ENCODE results near the gene P3H3.

P3H3 gene

GRCh38 chr12:6799147-6799546 is 29.1 kb upstream of the P3H3 start:
- in situ Hi-C loops (cut with MboI; ENCODE audit: low pct_unique_long_range_greater_than_20kb, low sequenced_read_pairs, unreplicated experiment), result no loop called here
- no peak for DNase-seq (ENCODE audit: low spot score)
- TF ChIP-seq, protein P1, sequence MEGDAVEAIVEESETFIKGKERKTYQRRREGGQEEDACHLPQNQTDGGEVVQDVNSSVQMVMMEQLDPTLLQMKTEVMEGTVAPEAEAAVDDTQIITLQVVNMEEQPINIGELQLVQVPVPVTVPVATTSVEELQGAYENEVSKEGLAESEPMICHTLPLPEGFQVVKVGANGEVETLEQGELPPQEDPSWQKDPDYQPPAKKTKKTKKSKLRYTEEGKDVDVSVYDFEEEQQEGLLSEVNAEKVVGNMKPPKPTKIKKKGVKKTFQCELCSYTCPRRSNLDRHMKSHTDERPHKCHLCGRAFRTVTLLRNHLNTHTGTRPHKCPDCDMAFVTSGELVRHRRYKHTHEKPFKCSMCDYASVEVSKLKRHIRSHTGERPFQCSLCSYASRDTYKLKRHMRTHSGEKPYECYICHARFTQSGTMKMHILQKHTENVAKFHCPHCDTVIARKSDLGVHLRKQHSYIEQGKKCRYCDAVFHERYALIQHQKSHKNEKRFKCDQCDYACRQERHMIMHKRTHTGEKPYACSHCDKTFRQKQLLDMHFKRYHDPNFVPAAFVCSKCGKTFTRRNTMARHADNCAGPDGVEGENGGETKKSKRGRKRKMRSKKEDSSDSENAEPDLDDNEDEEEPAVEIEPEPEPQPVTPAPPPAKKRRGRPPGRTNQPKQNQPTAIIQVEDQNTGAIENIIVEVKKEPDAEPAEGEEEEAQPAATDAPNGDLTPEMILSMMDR (IDR thresholded peaks at IDR 0.05; ENCODE audit: extremely low read depth, insufficient read depth, missing control alignments), result no peak

- in situ Hi-C loops (cut with MboI; ENCODE audit: low pct_unique_long_range_greater_than_20kb, low sequenced_read_pairs, unreplicated experiment), result no loop called here
- no peak for DNase-seq (ENCODE audit: low spot score)
- TF ChIP-seq, protein P1 (IDR thresholded peaks at IDR 0.05; ENCODE audit: extremely low read depth, insufficient read depth, missing control alignments), result no peak
Observed at GRCh38 chr12:6807170-6807569, 21.0 kb upstream of the P3H3 start.

DNA sequence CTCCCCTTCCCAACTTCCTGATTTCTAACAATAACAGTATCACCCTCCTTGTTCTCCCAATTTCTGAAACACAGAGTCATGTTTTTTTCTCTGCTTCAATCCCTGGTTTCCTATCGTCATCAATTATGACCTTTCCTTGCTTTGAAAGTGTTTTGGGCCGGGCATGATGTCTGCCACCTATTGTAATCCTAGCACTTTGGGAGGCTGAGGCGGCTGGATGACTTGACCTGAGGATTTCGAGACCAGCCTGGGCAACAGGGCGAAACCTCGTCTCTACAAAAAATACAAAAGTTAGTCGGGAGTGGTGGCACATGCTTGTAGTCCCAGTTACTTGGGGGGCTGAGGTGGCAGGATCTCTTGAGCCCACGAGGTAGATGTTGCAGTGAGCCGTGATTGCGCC is 19.2 kb upstream of the P3H3 start:
- TF ChIP-seq, protein P1 (IDR thresholded peaks at IDR 0.05; ENCODE audit: extremely low read depth, insufficient read depth, missing control alignments), result no peak
- DNase-seq (ENCODE audit: low spot score), result no peak
- in situ Hi-C loops (cut with MboI; ENCODE audit: low pct_unique_long_range_greater_than_20kb, low sequenced_read_pairs, unreplicated experiment), result no loop called here

GRCh38 chr12:6810758-6811157 is 17.4 kb upstream of the P3H3 start:
- TF ChIP-seq, protein P1 (IDR thresholded peaks at IDR 0.05; ENCODE audit: extremely low read depth, insufficient read depth, missing control alignments), result no peak
- in situ Hi-C loops (cut with MboI; ENCODE audit: low pct_unique_long_range_greater_than_20kb, low sequenced_read_pairs, unreplicated experiment), result no loop called here
- DNase-seq (ENCODE audit: low spot score), result no peak

- in situ Hi-C loops (cut with MboI; ENCODE audit: low pct_unique_long_range_greater_than_20kb, low sequenced_read_pairs, unreplicated experiment), result no loop called here
- TF ChIP-seq, protein P1 (IDR thresholded peaks at IDR 0.05; ENCODE audit: extremely low read depth, insufficient read depth, missing control alignments), result no peak
Observed at GRCh38 chr12:6813363-6813762, 14.8 kb upstream of the P3H3 start.

DNA sequence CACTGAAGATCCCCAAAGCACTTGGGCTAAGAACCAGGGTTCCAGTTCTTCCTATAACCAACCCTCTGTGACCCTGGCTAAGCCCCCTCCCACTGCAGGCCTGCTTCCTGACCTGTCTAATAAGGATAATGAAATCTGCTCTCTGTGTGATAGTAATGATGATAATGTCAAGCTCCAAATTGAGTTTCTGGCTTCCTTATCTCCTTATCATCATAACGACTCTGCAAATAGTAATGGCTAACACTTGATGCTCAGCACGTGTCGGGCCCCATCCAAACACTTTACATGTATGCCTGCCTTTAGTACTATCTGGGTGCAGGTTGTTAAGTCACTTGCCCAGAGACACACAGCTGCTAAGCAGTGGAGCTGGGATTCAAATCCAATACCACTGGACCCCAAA is 11.6 kb upstream of the P3H3 start:
- DNase-seq (ENCODE audit: low spot score), result no peak
- in situ Hi-C loops (cut with MboI; ENCODE audit: low pct_unique_long_range_greater_than_20kb, low sequenced_read_pairs, unreplicated experiment), result no loop called here
- TF ChIP-seq, protein P1 (IDR thresholded peaks at IDR 0.05; ENCODE audit: extremely low read depth, insufficient read depth, missing control alignments), result no peak

More at GRCh38 chr12:6813363-6813762, 14.8 kb upstream of the P3H3 start:
- DNase-seq (ENCODE audit: low spot score), result no peak

GRCh38 chr12:6817098-6817497 is 11.1 kb upstream of the P3H3 start:
- no peak for DNase-seq (ENCODE audit: low spot score)
- TF ChIP-seq, protein P1 (IDR thresholded peaks at IDR 0.05; ENCODE audit: extremely low read depth, insufficient read depth, missing control alignments), result no peak
- in situ Hi-C loops (cut with MboI; ENCODE audit: low pct_unique_long_range_greater_than_20kb, low sequenced_read_pairs, unreplicated experiment), result no loop called here

Measured in GM13977 (cell line).